Suppressor macrophage (primary cell): ENCODE data around the gene NUTM2F.
A peak's percentile ranks its signal among the peaks of the same experiment; 100 is the strongest.
"Not testable (repeated sequence)": the region's sequence is repeated elsewhere in the genome, so short reads cannot be mapped to it uniquely, and the experiment has no call there.

Experiments used
- DNase-seq, 4 experiments: peaks; one replicate each; pipeline ENCODE4 v3.0.0-alpha.2; 2020 to 2022
- total RNA-seq, 17 experiments: gene quantifications; one replicate each; lab custom pipeline; 2026; ENCODE audit warnings: mixed read lengths in 6 of 17, inconsistent platforms in 3 of 17; lab: John Stamatoyannopoulos, UW

NUTM2F gene
- total RNA-seq, result 0 to 0.07 (median 0) reads per million in 17 experiments

DNA sequence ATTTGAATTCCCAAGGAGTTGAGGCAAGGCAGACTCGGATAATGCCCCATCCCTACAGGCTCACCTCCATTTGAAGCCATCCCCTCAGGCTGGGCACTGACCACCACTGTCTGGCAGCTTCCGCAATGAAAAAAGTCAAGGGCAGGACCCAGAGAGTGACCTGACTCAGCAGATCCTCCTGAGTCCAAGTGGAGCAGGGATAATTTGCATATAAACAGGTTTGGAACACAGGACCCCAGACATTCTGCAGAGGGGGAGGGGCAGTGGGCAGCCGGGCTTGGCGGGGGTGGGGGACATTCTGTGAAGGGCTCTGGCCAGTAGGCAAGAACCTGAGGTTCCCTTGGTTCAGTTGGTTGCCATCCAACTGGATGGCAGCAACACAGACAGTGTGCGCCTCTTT is at the start of gene NUTM2F:
Gene NUTM2F, minus strand, starts transcription at position 101 of the 400 bp plus-strand sequence. Its CDS starts 21 bp downstream, at position 80.
- not testable (repeated sequence) for DNase-seq

GRCh38 chr9:94375197-94375596 is 46.8 kb upstream of the NUTM2F start:
- peak in 3 of 4 experiments; percentile 1 to 10 (median 3) for DNase-seq

GRCh38 chr9:94374176-94375056 is 46.0 kb upstream of the NUTM2F start:
- DNase-seq, result peak; percentile 90 to 95 (median 92)

DNA sequence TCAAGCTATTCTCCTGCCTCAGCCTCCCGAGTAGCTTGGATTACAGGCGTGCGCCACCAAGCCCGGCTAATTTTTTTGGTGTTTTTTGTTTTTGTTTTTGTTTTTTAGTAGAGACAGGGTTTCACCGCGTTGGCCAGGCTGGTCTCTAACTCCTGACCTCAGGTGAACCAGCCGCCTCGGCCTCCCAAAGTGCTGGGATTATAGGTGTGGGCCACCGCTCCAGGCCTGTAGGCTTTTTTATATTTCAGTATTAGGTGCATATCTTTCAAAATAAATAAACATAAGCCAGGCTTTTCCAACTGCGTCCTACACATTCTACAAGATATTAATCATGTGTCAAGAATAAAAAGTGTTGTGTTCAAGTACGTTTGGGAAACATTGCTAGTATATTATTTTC is 45.3 kb upstream of the NUTM2F start:
- DNase-seq, result not testable (repeated sequence)

DNA sequence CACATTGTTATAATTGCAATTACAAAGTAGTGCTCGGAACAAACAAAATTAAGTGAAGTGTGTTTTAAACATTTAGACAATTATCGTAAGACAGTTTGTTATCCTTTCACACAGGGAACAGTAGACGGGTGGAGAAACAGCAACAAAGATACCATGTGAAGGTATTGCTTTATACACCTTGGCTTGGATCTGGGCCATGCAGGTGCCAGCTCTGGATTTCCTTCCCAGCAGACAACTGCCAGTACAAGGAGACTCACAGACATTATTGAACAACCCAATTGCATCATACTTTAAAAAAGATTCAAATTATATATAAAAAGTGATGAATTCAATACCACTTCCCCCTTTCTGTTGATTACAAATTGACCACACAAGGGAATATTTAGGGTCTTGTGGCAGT is 41.8 kb upstream of the NUTM2F start:
- not testable (repeated sequence) for DNase-seq

- DNase-seq, result not testable (repeated sequence)
Measured at GRCh38 chr9:94364093-94364614, 35.7 kb upstream of the NUTM2F start.

GRCh38 chr9:94357158-94357557 is 28.7 kb upstream of the NUTM2F start:
- not testable (repeated sequence) for DNase-seq

DNA sequence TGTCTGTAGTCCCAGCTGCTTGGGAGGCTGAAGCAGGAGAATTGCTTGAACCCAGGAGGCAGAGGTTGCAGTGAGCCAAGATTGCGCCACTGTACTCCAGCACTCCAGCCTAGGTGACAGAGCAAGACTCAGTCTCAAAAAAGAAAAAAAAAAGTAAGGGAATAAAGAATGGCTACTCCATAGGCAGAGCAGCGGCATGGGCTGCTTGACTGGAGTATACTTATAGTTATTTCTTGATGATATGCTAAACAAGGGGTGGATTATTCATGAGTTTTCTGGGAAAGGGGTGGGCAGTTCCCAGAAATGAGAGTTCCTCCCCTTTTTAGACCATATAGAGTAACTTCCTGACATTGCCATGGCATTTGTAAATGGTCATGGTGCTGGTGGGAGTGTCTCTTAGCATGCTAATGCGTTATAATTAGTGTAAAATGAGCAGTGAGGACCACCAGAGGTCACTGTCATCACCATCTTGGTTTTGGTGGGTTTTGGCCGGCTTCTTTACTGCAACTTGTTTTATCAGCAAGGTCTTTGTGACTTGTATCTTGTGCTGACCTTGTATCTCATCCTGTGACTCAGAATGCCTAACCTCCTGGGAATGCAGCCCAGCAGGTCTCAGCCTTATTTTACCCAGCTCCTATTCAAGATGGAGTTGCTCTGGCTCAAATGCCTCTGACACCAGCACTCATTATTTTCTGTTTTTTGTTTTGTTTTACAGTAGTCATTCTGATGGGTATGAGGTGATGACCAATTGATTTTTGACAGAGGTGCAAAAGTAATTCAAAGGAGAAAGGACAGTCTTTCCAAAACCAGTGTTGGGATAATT is 23.7 kb upstream of the NUTM2F start:
- not testable (repeated sequence) for DNase-seq

DNA sequence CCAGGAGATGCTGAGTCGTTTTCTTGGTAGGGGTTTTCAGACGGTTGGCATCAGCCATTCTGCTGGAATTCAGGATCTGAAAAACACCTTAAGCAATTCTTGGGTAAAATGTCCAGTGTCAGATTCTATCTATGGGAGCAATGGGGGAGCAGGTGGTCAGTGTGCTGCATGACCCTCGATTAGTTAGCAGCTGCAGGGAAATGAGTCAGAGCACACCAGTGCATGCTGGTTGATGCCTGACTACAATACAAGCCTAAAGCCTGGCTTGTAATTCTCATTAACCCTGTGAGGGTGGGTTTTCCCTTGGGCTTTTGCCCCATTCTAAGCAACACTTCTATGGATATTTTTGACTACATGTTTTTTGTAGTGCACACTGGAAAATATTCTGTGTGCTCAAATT is 20.3 kb upstream of the NUTM2F start:
- not testable (repeated sequence) for DNase-seq

DNA sequence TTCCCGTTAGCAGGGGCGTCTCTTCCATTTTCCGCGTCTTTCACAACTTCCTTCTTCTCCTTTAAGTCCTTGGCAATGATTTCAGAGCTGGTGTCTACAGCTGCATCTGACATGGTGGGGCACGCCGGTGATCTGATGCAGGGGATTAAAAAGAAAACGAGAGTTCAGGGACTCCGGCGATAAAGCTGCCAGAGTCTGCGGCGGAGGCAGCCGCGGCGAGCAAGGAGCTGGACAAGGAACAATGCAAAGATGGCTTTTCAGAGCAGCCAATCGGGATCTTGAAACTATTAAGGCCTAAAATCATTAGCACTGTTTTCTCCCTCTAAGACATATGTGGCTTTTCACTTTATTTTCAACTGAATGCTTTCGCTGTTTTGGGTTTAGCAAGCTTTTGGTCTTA is 19.0 kb upstream of the NUTM2F start:
- peak in 1 of 4 experiments; percentile 3 for DNase-seq

DNA sequence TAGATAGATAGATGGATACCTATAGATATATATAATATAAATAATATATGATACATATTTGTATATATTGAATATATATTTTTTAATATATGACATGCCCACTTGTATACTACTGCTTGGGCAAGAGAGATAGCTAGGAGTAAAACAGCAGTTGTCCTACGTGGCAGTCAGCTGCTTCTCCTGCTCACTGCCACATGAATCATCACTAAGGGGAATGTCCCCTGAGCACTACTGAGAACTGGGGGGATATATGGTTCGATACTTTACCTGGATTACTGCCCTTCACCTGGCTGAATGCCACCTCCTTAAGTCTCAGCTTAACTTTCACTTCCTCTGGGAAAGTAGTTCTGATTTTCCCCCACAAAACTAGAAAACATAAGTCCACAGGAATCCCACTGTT is 13.3 kb upstream of the NUTM2F start:
- not testable (repeated sequence) for DNase-seq

DNA sequence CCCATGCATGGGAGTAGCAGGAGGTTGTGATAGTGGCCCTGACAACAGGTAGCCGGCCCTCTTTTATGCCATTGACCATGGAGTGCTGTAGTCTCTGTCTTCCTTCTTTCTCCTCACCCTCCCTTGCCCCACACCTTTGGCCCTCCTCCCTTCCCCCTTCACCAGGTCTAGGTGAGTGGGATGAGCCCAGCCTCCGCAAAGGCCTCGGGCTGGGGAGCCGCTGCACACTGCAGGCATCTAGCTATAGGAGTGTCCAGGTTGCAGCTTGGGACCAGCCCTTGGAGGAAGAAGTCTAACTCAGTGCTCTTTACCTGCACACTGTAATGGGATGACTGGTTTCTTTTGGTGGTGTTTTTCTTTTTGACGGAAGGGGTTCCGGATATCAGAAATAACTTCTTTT is 12.3 kb upstream of the NUTM2F start:
- DNase-seq, result not testable (repeated sequence)

GRCh38 chr9:94339657-94340056 is 11.2 kb upstream of the NUTM2F start:
- peak; percentile 7 to 36 (median 14) for DNase-seq

GRCh38 chr9:94338723-94339122 is 10.3 kb upstream of the NUTM2F start:
- DNase-seq, result not testable (repeated sequence)

DNA sequence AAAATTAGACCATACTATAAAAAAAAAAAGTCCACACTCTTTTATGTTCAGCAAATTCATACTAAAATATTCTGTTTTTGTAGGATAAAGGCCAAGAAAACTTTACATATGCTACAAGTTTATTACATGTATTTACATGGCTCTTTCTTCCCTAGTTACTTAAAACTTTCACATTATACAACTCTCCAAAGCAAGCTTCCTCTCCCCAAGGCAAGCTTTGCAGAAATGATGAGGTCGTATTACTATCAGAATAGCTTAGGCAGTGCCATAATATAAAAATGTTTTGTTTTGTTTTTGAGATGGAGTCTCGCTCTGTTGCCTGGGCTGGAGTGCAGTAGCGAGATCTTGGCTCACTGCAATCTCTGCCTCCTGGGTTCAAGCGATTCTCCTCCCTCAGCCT is 8.0 kb upstream of the NUTM2F start:
- DNase-seq, result not testable (repeated sequence)

GRCh38 chr9:94325583-94325982 is 2.9 kb downstream of the NUTM2F start:
- peak in 2 of 4 experiments; percentile 4 to 8 for DNase-seq

- not testable (repeated sequence) for DNase-seq
Measured at GRCh38 chr9:94323153-94323798, 5.2 kb downstream of the NUTM2F start.

- not testable (repeated sequence) for DNase-seq
Measured at GRCh38 chr9:94322342-94322940, 6.0 kb downstream of the NUTM2F start.

GRCh38 chr9:94317949-94318657 is 10.3 kb downstream of the NUTM2F start:
- DNase-seq, result not testable (repeated sequence)

- DNase-seq, result not testable (repeated sequence)
Measured at GRCh38 chr9:94316236-94316635, 12.2 kb downstream of the NUTM2F start.
